CD4-positive, alpha-beta T cell treated with Interferon gamma for 1 hour (primary cell): ENCODE measurements around the gene DEPDC5.

ENCODE experiments used
- DNase-seq: peaks from one replicate; pipeline ENCODE4 v3.0.0-alpha.2; 2020

The DEPDC5 gene

GRCh38 chr22:31927562-31927961 is 173.7 kb downstream of the DEPDC5 start:
- no peak for DNase-seq

- DNase-seq, result no peak
Observed at GRCh38 chr22:31929167-31929930, 175.5 kb downstream of the DEPDC5 start.

- no peak for DNase-seq
Observed at GRCh38 chr22:31932863-31933262, 179.0 kb downstream of the DEPDC5 start.

- no peak for DNase-seq
Observed at GRCh38 chr22:31933406-31933805, 179.6 kb downstream of the DEPDC5 start.

- no peak for DNase-seq
Observed at GRCh38 chr22:31933816-31934482, 180.1 kb downstream of the DEPDC5 start.

GRCh38 chr22:31935961-31936635 is 182.3 kb downstream of the DEPDC5 start:
- no peak for DNase-seq

GRCh38 chr22:31937341-31937740 is 183.5 kb downstream of the DEPDC5 start:
- no peak for DNase-seq

GRCh38 chr22:31938296-31938695 is 184.5 kb downstream of the DEPDC5 start:
- DNase-seq, result no peak

- no peak for DNase-seq
Observed at GRCh38 chr22:31940506-31940905, 186.7 kb downstream of the DEPDC5 start.

GRCh38 chr22:31942091-31942490 is 188.3 kb downstream of the DEPDC5 start:
- no peak for DNase-seq

GRCh38 chr22:31943206-31943977 is 189.6 kb downstream of the DEPDC5 start:
- DNase-seq, result no peak

GRCh38 chr22:31943978-31944699 is 190.3 kb downstream of the DEPDC5 start, which contains the start of gene YWHAH:
TSS of gene YWHAH (plus strand) at chr22:31944535. CDS start at chr22:31944734, 199 bp downstream.
- peak; percentile 92 for DNase-seq

- no peak for DNase-seq
Observed at GRCh38 chr22:31944700-31945442, 191.1 kb downstream of the DEPDC5 start.

- no peak for DNase-seq
Observed at GRCh38 chr22:31945443-31945855, 191.6 kb downstream of the DEPDC5 start.

- no peak for DNase-seq
Observed at GRCh38 chr22:31945971-31946680, 192.3 kb downstream of the DEPDC5 start.

- DNase-seq, result peak; percentile 32
Observed at GRCh38 chr22:31947296-31947695, 193.5 kb downstream of the DEPDC5 start.

- no peak for DNase-seq
Observed at GRCh38 chr22:31948002-31948401, 194.2 kb downstream of the DEPDC5 start.

GRCh38 chr22:31950226-31950625 is 196.4 kb downstream of the DEPDC5 start:
- DNase-seq, result no peak

GRCh38 chr22:31951194-31952093 is 197.6 kb downstream of the DEPDC5 start:
- DNase-seq, result no peak

- no peak for DNase-seq
Observed at GRCh38 chr22:31952094-31952401, 198.2 kb downstream of the DEPDC5 start.
